Central memory CD4-positive, alpha-beta T cell (primary cell): ENCODE results near the gene MYO1B.

ENCODE experiments used
- DNase-seq: peaks from one replicate; pipeline ENCODE4 v3.0.0; 2022

Gene MYO1B

GRCh38 chr2:191325651-191326365 is 80.6 kb downstream of the MYO1B start:
- no peak for DNase-seq

GRCh38 chr2:191327484-191327883 is 82.3 kb downstream of the MYO1B start:
- no peak for DNase-seq

DNA sequence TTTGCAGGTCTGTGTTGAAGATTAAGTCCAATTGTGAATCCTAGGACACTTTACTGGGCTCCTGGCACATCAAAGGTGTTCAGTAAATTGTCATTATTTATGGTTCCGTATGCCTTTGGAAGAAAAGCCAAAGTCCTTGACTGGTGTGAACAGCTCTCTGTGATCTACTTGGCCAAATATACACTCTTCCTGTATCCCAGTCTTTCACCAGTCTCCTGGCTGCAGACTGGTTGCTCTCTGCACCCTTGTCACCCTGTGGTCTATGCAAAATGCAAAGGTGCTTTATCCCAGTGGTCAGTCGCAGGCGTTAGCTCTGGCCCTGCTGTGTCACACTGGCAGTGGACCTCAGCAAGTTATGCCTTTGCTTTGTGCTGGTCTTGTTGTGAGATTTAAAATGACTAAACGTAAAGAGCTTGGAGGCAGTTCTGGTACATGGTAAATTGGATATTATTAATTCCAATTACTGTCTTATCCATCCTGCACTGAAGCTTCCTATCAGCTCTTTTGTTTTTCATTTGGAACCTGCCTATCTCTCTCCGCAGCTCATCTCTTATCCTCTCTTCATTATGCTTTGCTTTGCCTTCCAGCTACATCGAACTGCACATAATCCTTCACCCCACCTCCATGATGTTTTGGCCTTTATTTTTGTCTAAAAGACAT is 83.1 kb downstream of the MYO1B start:
- DNase-seq, result no peak

DNA sequence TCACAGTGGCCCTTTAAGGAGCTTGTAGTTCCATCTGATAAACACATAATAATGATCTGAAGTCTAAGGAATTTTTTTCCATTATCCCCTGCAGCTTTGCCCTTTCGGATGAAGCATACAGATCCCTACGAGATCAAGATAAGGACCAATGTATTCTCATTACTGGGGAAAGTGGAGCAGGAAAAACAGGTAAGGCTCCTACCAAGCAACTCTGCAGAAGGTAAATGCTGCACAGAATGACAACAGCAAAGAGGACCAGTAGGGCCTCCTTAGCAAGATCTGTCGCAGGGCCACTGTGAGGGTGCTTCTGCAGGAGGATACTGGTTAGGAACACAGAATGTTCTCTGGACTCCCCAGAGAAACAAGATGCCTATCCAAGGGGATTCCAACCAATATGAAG is 84.6 kb downstream of the MYO1B start:
- DNase-seq, result no peak

- DNase-seq, result no peak
Measured at GRCh38 chr2:191333911-191334357, 88.7 kb downstream of the MYO1B start.

DNA sequence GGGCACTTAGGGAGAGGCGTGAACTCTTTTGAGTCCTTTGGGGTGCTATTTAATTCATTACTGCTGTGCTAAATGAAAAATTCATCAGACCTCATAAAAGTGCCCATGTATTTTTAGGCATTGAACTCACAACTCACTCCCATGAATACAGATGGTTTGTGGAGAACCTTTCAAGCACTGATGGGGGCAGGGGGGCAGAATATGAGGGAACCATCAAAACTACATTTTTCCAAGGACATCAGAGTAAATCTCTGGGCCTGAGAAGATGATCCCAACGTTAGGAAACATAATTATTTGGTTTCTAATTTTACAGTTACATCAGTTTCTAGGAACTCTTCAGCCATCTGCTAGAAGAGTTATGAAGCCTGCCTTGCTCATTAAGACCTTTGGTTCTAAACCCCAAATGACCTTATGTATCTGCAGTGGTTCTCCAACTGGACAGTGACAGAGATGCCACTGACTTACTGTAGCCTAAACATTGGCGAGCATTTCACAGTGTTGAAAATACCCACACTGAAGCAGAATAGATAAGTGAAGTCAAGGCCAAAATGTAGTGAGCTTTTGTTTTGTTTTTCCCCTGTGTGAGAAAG is 90.8 kb downstream of the MYO1B start:
- no peak for DNase-seq

GRCh38 chr2:191341436-191341835 is 96.2 kb downstream of the MYO1B start:
- DNase-seq, result no peak

GRCh38 chr2:191343796-191344338 is 98.7 kb downstream of the MYO1B start:
- DNase-seq, result no peak

GRCh38 chr2:191345788-191346187 is 100.6 kb downstream of the MYO1B start:
- no peak for DNase-seq

GRCh38 chr2:191347154-191347553 is 102.0 kb downstream of the MYO1B start:
- DNase-seq, result no peak

DNA sequence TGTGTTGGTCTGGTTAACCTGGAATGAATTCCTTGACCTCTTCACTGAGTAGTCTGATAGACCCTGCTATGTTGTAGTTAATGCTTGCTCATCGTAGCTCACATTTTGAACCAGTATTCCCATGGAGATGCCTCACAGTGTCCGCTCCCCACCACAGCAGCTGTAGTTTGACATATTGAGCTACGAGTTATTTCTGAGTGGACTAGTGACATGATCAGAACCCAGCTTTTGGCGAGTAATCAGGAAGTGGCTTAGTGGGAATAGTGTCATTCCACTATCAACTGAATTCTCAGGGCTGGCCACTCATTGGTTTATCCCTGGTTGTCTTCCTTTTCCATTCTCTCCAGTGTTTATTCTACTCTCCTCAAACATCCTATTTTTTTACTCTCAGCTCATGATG is 102.7 kb downstream of the MYO1B start:
- DNase-seq, result no peak

- no peak for DNase-seq
Measured at GRCh38 chr2:191349990-191350389, 104.8 kb downstream of the MYO1B start.

DNA sequence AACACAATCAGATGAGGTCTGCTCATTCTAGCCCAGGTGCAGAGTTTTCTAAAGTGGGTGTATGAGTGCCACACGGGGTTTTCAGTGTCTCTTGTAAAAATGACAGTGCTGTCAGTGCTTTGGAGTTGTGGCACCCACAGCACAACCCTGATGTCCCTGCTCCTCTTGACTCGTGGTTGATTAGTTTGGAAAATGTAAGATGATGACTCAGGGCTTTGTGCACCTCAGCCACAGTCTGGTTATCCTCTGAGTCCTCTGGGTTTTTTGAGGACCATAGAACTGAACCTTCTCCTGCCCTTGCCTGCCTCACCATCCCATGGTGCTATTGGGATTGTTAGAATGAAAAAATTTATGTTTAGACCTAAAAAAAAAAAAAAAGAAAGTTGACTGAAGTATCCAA is 105.6 kb downstream of the MYO1B start:
- DNase-seq, result no peak

- no peak for DNase-seq
Measured at GRCh38 chr2:191351298-191351697, 106.1 kb downstream of the MYO1B start.

GRCh38 chr2:191351921-191352320 is 106.7 kb downstream of the MYO1B start:
- DNase-seq, result no peak

- no peak for DNase-seq
Measured at GRCh38 chr2:191352536-191352935, 107.3 kb downstream of the MYO1B start.

- DNase-seq, result no peak
Measured at GRCh38 chr2:191355170-191355758, 110.1 kb downstream of the MYO1B start.

DNA sequence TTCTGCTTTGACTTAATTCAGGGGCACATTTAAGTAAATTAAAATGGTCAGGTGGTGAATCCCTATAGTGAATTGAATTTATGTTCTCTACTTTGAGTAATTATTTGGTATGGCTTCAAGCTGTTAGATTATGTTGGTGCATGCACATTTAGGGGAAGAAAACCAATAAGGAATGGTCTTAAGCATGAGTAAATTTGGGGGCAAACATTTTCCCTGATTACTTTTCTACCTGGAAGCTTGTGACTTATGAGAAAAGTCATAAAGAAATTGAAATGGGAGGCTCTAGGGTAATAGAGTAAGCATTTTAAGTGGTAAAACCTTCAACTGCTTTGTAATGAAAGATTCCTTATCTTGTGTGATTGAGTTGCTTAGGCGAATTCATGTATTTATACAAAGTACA is 112.5 kb downstream of the MYO1B start:
- no peak for DNase-seq

DNA sequence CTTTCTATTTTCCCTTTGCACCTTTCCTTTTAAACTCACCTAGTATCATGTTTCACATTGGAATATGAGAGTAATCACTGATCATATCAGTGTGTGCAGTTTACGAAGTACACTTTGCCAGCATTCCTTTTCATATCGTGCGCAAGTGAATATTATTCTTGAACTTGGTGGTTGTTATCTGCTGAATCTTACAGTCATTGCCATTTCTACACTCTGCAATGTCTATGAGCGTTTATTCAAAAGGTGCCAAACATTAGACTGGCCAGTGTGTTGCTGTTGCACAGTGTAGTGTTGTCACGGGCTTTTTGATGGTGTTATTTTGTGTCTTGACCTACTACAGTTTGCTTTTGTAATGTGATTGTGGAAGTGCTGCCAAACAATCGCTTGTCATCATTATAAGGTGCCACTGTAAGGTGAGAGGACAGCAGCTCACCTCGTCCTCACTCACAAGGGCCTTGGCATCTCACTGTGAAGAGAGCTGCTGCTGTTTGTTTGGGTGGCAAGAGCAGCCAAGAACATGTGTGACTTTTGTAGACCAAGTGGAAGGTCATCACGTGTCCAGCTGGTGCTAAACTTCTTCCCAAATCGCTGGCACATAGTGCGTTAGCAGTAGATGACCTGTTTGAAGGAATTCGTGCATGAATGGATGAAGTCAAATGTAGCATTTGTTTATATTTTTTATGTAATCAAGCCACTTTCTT is 113.3 kb downstream of the MYO1B start:
- no peak for DNase-seq

DNA sequence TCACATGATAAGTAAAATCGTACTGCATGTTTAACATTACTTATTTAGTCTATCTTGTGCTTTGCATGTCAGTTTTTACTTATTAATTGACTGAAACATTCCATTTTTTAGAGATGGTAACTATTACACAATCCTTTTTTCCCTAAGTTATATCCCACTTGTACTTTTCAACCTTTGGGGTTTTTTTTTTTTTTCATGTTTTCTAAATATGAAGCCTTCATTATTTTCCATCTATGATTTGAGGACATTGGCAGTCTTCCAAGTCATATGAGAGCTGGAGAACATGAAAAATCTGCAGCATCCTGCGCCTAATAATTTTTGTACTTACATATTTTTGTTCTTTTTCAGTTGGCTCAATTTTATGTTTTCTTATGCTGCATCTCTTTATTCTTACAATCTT is 113.9 kb downstream of the MYO1B start:
- no peak for DNase-seq

- DNase-seq, result no peak
Measured at GRCh38 chr2:191360918-191361317, 115.7 kb downstream of the MYO1B start.

DNA sequence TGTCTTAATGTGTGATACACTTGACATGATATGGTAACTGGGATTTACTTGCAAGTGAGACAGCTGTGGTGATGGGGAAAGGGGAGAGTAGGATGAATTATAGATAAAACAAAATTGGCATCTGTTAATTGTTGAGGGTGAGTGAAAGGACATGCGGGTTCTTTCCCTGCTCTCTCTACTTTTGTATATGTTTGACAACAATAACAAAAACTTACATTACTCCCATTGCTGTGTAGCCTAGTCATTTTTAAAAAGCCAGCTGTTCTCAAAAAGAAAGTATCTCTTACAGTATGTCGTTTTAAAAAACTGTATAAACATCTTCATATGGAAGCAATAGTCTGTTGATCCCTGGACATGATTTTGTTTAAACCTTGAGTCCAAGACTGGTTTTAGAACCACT is 117.6 kb downstream of the MYO1B start:
- DNase-seq, result no peak

- DNase-seq, result no peak
Measured at GRCh38 chr2:191363267-191363666, 118.1 kb downstream of the MYO1B start.
